Trophoblast cell (in vitro differentiated cells and primary cell): ENCODE results near the gene AARSD1.
"Not testable (repeated sequence)": the region's sequence is repeated elsewhere in the genome, so short reads cannot be mapped to it uniquely, and the experiment has no call there.

Experiments used
- DNase-seq, 2 donors: peaks; one replicate each; pipeline ENCODE4 v3.0.0-alpha.2; 2016
- H2AFZ ChIP-seq: 2 replicates; pipeline ENCODE4 v1.6.1; 2013; ENCODE audit warnings: low read length, moderate library complexity, mild to moderate bottlenecking; ENCODE audit not compliant: insufficient read depth, poor library complexity
- H2AK5ac ChIP-seq: 2 replicates; pipeline ENCODE4 v1.6.1; 2013; ENCODE audit warnings: mild to moderate bottlenecking, low read length
- H2BK120ac ChIP-seq: 2 replicates; pipeline ENCODE4 v1.6.1; 2013; ENCODE audit warnings: low read length, mild to moderate bottlenecking, moderate library complexity; ENCODE audit not compliant: insufficient read depth, poor library complexity
- H2BK12ac ChIP-seq: 2 replicates; pipeline ENCODE4 v1.6.1; 2013; ENCODE audit warnings: mild to moderate bottlenecking, low read length, moderate library complexity
- H2BK5ac ChIP-seq: 2 replicates; pipeline ENCODE4 v1.6.1; 2013; ENCODE audit warnings: low read length, low read depth, moderate library complexity, mild to moderate bottlenecking; ENCODE audit not compliant: poor library complexity
- H3K14ac ChIP-seq: 2 replicates; pipeline ENCODE4 v1.6.1; 2013; ENCODE audit warnings: mild to moderate bottlenecking, low read length
- H3K18ac ChIP-seq: 2 replicates; pipeline ENCODE4 v1.6.1; 2013; ENCODE audit warnings: mild to moderate bottlenecking, low read length
- H3K23ac ChIP-seq: 2 replicates; pipeline ENCODE4 v1.6.1; 2013; ENCODE audit warnings: low read length
- H3K27ac ChIP-seq: 2 replicates; pipeline ENCODE4 v1.5.1; 2013; ENCODE audit warnings: low read depth, mild to moderate bottlenecking, inconsistent platforms, low read length, moderate library complexity
- H3K27me3 ChIP-seq: 2 replicates; pipeline ENCODE4 v1.6.1; 2013; ENCODE audit warnings: inconsistent platforms, mild to moderate bottlenecking, low read length, moderate library complexity; ENCODE audit not compliant: insufficient read depth
- H3K36me3 ChIP-seq, 2 experiments: 1 replicate in 1 of 2; 2 replicates in 1 of 2; pipeline ENCODE4 v1.6.1; 2013; ENCODE audit warnings: low read length in 2 of 2, mild to moderate bottlenecking in 2 of 2, moderate library complexity in 1 of 2; ENCODE audit not compliant: insufficient read depth in 2 of 2, control insufficient read depth in 1 of 2
- H3K4ac ChIP-seq: 2 replicates; pipeline ENCODE4 v1.6.1; 2013; ENCODE audit warnings: low read depth, mild to moderate bottlenecking, low read length, moderate library complexity
- H3K4me1 ChIP-seq, 2 experiments: 1 replicate in 1 of 2; 2 replicates in 1 of 2; pipeline ENCODE4 v1.6.1; 2013; ENCODE audit warnings: low read length in 2 of 2, mild to moderate bottlenecking in 2 of 2, moderate library complexity in 1 of 2; ENCODE audit not compliant: insufficient read depth in 2 of 2, control insufficient read depth in 1 of 2
- H3K4me2 ChIP-seq: 2 replicates; pipeline ENCODE4 v1.6.1; 2013; ENCODE audit warnings: inconsistent platforms, mild to moderate bottlenecking, low read length, moderate library complexity
- H3K4me3 ChIP-seq: 2 replicates; pipeline ENCODE4 v1.5.1; 2013; ENCODE audit warnings: mild to moderate bottlenecking, low read depth, low read length, inconsistent platforms
- H3K79me1 ChIP-seq: one replicate; pipeline ENCODE4 v1.6.1; 2013; ENCODE audit warnings: low read length
- H3K79me2 ChIP-seq: 2 replicates; pipeline ENCODE4 v1.6.1; 2013; ENCODE audit warnings: low read length, mild to moderate bottlenecking; ENCODE audit not compliant: control insufficient read depth, insufficient read depth, poor library complexity
- H3K9ac ChIP-seq: 2 replicates; pipeline ENCODE4 v1.6.1; 2013; ENCODE audit warnings: mild to moderate bottlenecking, low read length
- H3K9me3 ChIP-seq: 2 replicates; pipeline ENCODE4 v1.6.1; 2013; ENCODE audit warnings: low read depth, mild to moderate bottlenecking, control low read depth, inconsistent platforms, low read length; ENCODE audit not compliant: insufficient read depth
- H4K12ac ChIP-seq: 2 replicates; pipeline ENCODE4 v1.6.1; 2013; ENCODE audit warnings: low read depth, mild to moderate bottlenecking, low read length, moderate library complexity
- H4K8ac ChIP-seq: 2 replicates; pipeline ENCODE4 v1.6.1; 2013; ENCODE audit warnings: low read depth, mild to moderate bottlenecking, low read length, moderate library complexity
- H4K91ac ChIP-seq: one replicate; pipeline ENCODE4 v1.6.1; 2013; ENCODE audit warnings: low read depth, mild to moderate bottlenecking, low read length, moderate library complexity
- WGBS: extraction: QIAGEN DNeasy Blood & Tissue Kit; methylation state at CpG from one replicate; pipeline ENCODE4 v1.1.7; 2013; ENCODE audit warnings: missing lambda C conversion rate; ENCODE audit not compliant: insufficient read length, insufficient coverage; ENCODE audit errors: extremely low coverage; 5-methylcytosine and 5-hydroxymethylcytosine counted together

The AARSD1 gene

DNA sequence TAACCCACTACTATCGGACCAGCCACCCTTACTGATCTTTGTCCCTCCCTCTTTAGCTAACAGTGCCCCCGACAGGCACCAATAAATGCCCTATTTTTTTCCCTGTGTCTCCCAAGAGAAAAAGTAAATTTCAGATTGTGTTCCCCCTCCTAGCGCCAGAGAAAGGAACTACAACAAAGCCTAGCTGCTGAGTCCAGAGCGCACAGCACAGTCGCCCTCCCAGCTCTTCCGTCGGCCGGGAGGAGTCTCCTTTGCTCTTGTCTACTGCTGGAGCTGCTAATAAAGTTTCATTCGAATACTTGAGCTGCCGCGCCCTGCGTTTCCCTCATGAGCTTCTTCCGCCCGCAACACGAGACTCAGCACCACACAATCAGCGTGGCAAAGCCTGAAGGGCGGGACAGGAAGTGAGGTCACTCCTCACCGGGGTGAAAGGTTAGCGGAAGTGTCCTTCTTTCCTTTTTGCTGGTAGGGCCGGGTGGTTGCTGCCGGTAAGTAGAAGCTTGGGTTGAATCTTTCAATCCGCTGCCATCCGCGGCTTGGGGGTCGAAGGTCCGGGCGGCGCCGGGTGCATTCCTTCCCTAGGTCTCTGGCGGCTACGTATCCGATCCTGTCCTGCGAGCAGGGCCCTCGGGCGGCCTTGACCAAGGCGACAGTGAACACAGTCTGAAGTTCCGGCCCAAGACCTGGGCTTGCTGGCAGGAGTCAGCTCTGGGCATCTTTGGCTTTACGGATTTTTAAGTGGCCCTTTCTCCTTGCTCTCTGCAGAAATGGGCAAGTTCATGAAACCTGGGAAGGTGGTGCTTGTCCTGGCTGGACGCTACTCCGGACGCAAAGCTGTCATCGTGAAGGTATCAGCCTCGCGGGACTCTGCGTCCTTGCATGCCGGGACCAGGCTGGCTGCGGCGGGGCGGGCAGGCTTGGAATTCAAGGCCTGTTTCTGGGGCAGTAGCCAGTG is 34.0 kb upstream of the AARSD1 start, which contains the start of gene RPL27:
Gene RPL27 (plus strand): TSS at position 436 of the 955 bp plus-strand sequence. CDS start 332 bp downstream, at position 768.
- DNase-seq: peak; percentile 100
- peaks cover 5% of the 10 kb centered on the region for H3K79me1 ChIP-seq
- H4K8ac ChIP-seq: peak within 1 kb of the TSS; percentile 87
- peak within 1 kb of the TSS; percentile 85 for H3K27ac ChIP-seq
- H3K36me3 ChIP-seq: peaks cover 23 to 32% of the 10 kb centered on the region in 2 experiments
- H3K4ac ChIP-seq: peak within 1 kb of the TSS; percentile 41
- peaks cover 3 to 5% of the 10 kb centered on the region in 2 experiments for H3K4me1 ChIP-seq
- peak within 1 kb of the TSS; percentile 80 for H4K91ac ChIP-seq
- H2BK12ac ChIP-seq: no peak within 1 kb of the TSS
- H2BK120ac ChIP-seq: peak within 1 kb of the TSS; percentile 3
- peak within 1 kb of the TSS; percentile 83 for H3K4me2 ChIP-seq
- H3K79me2 ChIP-seq: peaks cover 11% of the 10 kb centered on the region
- peak within 1 kb of the TSS; percentile 58 for H2AFZ ChIP-seq
- peak within 1 kb of the TSS; percentile 91 for H2BK5ac ChIP-seq
- peak within 1 kb of the TSS; percentile 94 for H3K4me3 ChIP-seq
- no peaks in the 10 kb centered on the region for H3K27me3 ChIP-seq
- H3K18ac ChIP-seq: peak within 1 kb of the TSS; percentile 82
- peak within 1 kb of the TSS; percentile 21 for H2AK5ac ChIP-seq
- no CpG with 5 or more reads among the region's 49 CpGs for WGBS
- no peaks in the 10 kb centered on the region for H3K9me3 ChIP-seq
- no peak within 1 kb of the TSS for H3K23ac ChIP-seq
- peak within 1 kb of the TSS; percentile 93 for H3K9ac ChIP-seq
- peak within 1 kb of the TSS; percentile 86 for H4K12ac ChIP-seq
- H3K14ac ChIP-seq: peak within 1 kb of the TSS; percentile 86

DNA sequence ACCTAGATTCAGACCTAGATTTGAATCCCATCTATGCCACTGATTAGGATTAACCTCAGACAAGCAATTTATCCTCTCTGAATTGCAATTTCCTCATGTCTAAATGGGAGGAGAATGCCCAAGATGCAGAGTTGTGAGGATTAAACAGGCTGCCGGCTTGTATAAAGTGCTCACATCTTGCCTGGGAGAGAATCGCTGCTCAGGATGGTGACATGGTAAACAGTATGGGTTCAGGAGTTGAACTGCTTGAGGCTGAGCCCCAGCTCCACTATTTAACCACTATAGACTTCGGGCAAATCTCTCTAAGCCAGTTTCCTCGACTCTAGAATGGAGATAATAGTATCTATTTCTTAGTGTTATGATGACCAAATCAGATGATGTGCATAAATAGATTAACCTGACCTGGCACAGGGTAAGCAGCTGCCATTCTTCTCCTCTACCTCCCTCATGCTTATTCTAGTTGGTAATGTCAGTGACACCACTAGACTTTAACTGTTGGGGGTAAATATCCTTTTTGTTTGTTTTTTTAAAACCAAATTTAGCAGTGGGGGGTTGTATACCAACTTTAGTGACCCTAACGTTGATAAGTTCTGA is 33.2 kb upstream of the AARSD1 start:
- H3K27me3 ChIP-seq: no peaks in the 10 kb centered on the region
- H3K4ac ChIP-seq: no peak overlapping the region
- no peak overlapping the region for H4K91ac ChIP-seq
- H3K79me1 ChIP-seq: peaks cover 5% of the 10 kb centered on the region
- H3K9me3 ChIP-seq: no peaks in the 10 kb centered on the region
- peak overlapping the region; percentile 75 for H4K12ac ChIP-seq
- no peak overlapping the region for H2BK120ac ChIP-seq
- no peak overlapping the region for H3K9ac ChIP-seq
- no peak overlapping the region for H3K27ac ChIP-seq
- no peak for DNase-seq
- WGBS: no CpG with 5 or more reads among the region's 5 CpGs
- H3K4me2 ChIP-seq: peak overlapping the region; percentile 52
- H3K4me1 ChIP-seq: peaks cover 3 to 5% of the 10 kb centered on the region in 2 experiments
- H4K8ac ChIP-seq: peak overlapping the region; percentile 87
- H3K36me3 ChIP-seq: peaks cover 17 to 29% of the 10 kb centered on the region in 2 experiments
- no peak overlapping the region for H2BK5ac ChIP-seq
- no peak overlapping the region for H3K4me3 ChIP-seq
- peaks cover 11% of the 10 kb centered on the region for H3K79me2 ChIP-seq
- H3K14ac ChIP-seq: peak overlapping the region; percentile 45
- H2AK5ac ChIP-seq: no peak overlapping the region
- no peak overlapping the region for H3K23ac ChIP-seq
- H3K18ac ChIP-seq: no peak overlapping the region
- no peak overlapping the region for H2BK12ac ChIP-seq
- no peak overlapping the region for H2AFZ ChIP-seq

DNA sequence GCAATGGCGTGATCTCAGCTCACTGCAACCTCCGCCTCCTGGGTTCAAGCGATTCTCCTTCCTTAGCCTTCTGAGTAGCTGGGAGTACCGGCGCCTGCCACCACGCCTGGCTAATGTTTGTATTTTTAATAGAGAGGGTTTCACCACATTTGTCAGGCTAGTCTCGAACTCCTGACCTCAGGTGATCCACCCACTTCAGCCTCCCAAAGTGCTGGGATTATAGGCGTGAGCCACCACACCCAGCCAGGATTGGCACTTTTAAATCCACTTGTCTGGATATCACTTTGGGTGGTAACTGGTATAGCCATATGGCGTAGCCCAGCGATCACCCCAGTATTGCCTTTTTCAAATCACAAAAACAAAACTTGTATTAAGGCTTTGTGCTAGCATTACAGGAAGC is 29.7 kb upstream of the AARSD1 start:
- not testable (repeated sequence) for H2AFZ ChIP-seq, H2BK5ac ChIP-seq, H4K8ac ChIP-seq, H3K79me1 ChIP-seq, H3K4me1 ChIP-seq, H3K14ac ChIP-seq, H3K4me3 ChIP-seq, H3K9ac ChIP-seq, H3K4ac ChIP-seq, H4K12ac ChIP-seq, H4K91ac ChIP-seq, H2BK120ac ChIP-seq, H3K9me3 ChIP-seq, H3K4me2 ChIP-seq, DNase-seq, H3K23ac ChIP-seq, H2BK12ac ChIP-seq, H3K18ac ChIP-seq, H3K27me3 ChIP-seq, H2AK5ac ChIP-seq, H3K79me2 ChIP-seq, H3K27ac ChIP-seq
- WGBS: no CpG with 5 or more reads among the region's 10 CpGs
- H3K36me3 ChIP-seq: peaks cover 22 to 30% of the 10 kb centered on the region in 2 experiments

DNA sequence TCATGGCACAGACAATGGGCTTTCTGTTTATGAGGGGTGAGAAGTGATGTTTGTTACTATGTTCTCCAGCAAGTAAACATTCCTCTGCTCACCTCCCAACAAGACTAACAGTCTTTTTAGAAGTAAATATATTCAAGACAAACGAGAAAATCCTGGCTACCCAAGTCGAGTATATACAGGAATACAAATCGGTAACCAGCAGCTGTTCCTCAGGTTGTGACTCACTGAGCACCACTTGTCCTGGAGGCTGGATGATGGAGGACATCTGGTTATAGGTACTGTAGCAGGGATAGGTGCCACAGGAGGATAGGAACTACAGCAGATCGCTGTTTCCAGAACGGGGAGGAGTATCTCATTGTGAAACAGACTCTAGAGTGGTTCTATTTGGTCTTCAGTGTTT is 28.6 kb upstream of the AARSD1 start:
- H2BK12ac ChIP-seq: no peak overlapping the region
- no peak overlapping the region for H3K18ac ChIP-seq
- no peak overlapping the region for H3K14ac ChIP-seq
- H4K12ac ChIP-seq: no peak overlapping the region
- H3K27ac ChIP-seq: no peak overlapping the region
- no CpG with 5 or more reads among the region's 5 CpGs for WGBS
- no peak overlapping the region for H2BK120ac ChIP-seq
- H4K91ac ChIP-seq: no peak overlapping the region
- H4K8ac ChIP-seq: no peak overlapping the region
- H3K79me2 ChIP-seq: no peaks in the 10 kb centered on the region
- H2AFZ ChIP-seq: no peak overlapping the region
- no peaks in the 10 kb centered on the region for H3K9me3 ChIP-seq
- H3K23ac ChIP-seq: no peak overlapping the region
- no peak overlapping the region for H3K4me2 ChIP-seq
- peaks cover 24 to 37% of the 10 kb centered on the region in 2 experiments for H3K36me3 ChIP-seq
- H3K4me3 ChIP-seq: no peak overlapping the region
- peaks cover 2 to 3% of the 10 kb centered on the region in 2 experiments for H3K4me1 ChIP-seq
- H3K27me3 ChIP-seq: no peaks in the 10 kb centered on the region
- DNase-seq: peak in 1 of 2 donors; percentile 5
- H3K4ac ChIP-seq: no peak overlapping the region
- H2AK5ac ChIP-seq: no peak overlapping the region
- no peak overlapping the region for H2BK5ac ChIP-seq
- H3K79me1 ChIP-seq: no peaks in the 10 kb centered on the region
- H3K9ac ChIP-seq: no peak overlapping the region
